Measurements from ENCODE around the gene TRIM23. TPM values are rescaled to one million over a fixed set of nuclear protein-coding genes. Genes with fewer than 3 reads are reported as not detected.

TRIM23 gene
- total and polyA plus RNA-seq, 2 of the 4 experiments (the other 2 are of a cell fraction): 3.7 to 28.9 TPM

- Histone ChIP-seq H2BK5ac (ENCODE audit: low read depth, low read length, poor library complexity, severe bottlenecking) (no peak overlapping the region), H3K4me3 (ENCODE audit: insufficient read depth, low read depth, low read length) (no peak overlapping the region), H2BK20ac (ENCODE audit: low read depth, low read length) (no peak overlapping the region), H3K9ac (ENCODE audit: low read depth, low read length) (no peak overlapping the region), H3K36me3 (ENCODE audit: control insufficient read depth, insufficient read depth, low read length) (peaks cover 14% of the 10 kb centered on the region), H4K20me1 (ENCODE audit: insufficient read depth, low read length) (no peaks in the 10 kb centered on the region), H3K14ac (replicated peaks; ENCODE audit: low read depth, low read length) (no peak overlapping the region), H4K5ac (ENCODE audit: low read depth, low read length) (no peak overlapping the region), H3K4ac (ENCODE audit: low read depth, low read length) (no peak overlapping the region), H3K27ac (ENCODE audit: insufficient read depth, low read length) (no peak overlapping the region), H4K8ac (ENCODE audit: low read depth in 2 of 2, low read length in 2 of 2) (no peak overlapping the region), H2AK5ac (ENCODE audit: low read depth, low read length) (no peak overlapping the region), H2AFZ (replicated peaks; ENCODE audit: low read length, poor library complexity) (no peak overlapping the region), H2AK9ac (replicated peaks; ENCODE audit: low read depth, low read length, poor library complexity) (no peak overlapping the region), H3K23ac (ENCODE audit: low read depth, low read length) (no peak overlapping the region), H3K4me2 (ENCODE audit: low read depth, low read length) (no peak overlapping the region), H3K4me1 (ENCODE audit: control insufficient read depth, insufficient read depth, low read length) (no peaks in the 10 kb centered on the region), H3K9me3 (ENCODE audit: control insufficient read depth, insufficient read depth, low read length) (no peaks in the 10 kb centered on the region), H3K18ac (ENCODE audit: low read depth, low read length) (no peak overlapping the region), H3K56ac (ENCODE audit: extremely low read depth, insufficient read depth, low read length) (no peak overlapping the region), H3K27me3 (ENCODE audit: control insufficient read depth, insufficient read depth, low read length) (no peaks in the 10 kb centered on the region), H2BK15ac (ENCODE audit: low read depth, low read length) (no peak overlapping the region), H4K91ac (ENCODE audit: insufficient read depth, low read depth, low read length) (no peak overlapping the region), H3K9me1 (ENCODE audit: insufficient read depth, low read length) (peaks cover 2% of the 10 kb centered on the region), H2BK120ac (ENCODE audit: low read depth, low read length) (no peak overlapping the region), H3K79me1 (ENCODE audit: low read depth in 1 of 2, low read length in 2 of 2) (peaks cover 15 to 28% of the 10 kb centered on the region in 2 experiments)
- ChIA-PET CTCF (no interaction called here), POLR2A (ENCODE audit: unreplicated experiment) (no interaction called here)
- intact Hi-C loops (cut with micrococcal nuclease): loop anchor here (10.0 kb wide), 1 partner anchor 762 kb away; no protein-coding TSS in a partner anchor
- in situ Hi-C loops (cut with MboI; ENCODE audit: low sequenced_read_pairs): no loop called here
- BruUV-seq (replicated peaks): no TSS peak
- dilution Hi-C loops (cut with HindIII; ENCODE audit: low sequenced_read_pairs, unreplicated experiment): no loop called here
- DNase-seq: peak; percentile 45
- TF ChIP-seq RFX5 (IDR thresholded peaks at IDR 0.05; ENCODE audit: low read depth, low read length) (no peak), POLR2A (IDR thresholded peaks at IDR 0.05; ENCODE audit: low read depth, low read length) (no peak), FOS (IDR thresholded peaks at IDR 0.05; ENCODE audit: low read depth, low read length) (no peak), CHD1 (IDR thresholded peaks at IDR 0.05; ENCODE audit: low read depth, low read length) (no peak), MAZ (IDR thresholded peaks at IDR 0.05; ENCODE audit: borderline replicate concordance, low read depth, low read length) (no peak), USF2 (IDR thresholded peaks at IDR 0.05; ENCODE audit: low read depth, low read length) (no peak), CEBPB (IDR thresholded peaks at IDR 0.05; ENCODE audit: low read depth, low read length) (no peak), MXI1 (IDR thresholded peaks at IDR 0.05; ENCODE audit: borderline replicate concordance, low read depth, low read length) (no peak), RCOR1 (IDR thresholded peaks at IDR 0.05; ENCODE audit: insufficient replicate concordance, low read length) (no peak), RAD21 (IDR thresholded peaks at IDR 0.05; ENCODE audit: low read length) (no peak), SMC3 (IDR thresholded peaks at IDR 0.05; ENCODE audit: low read depth, low read length) (no peak), ELK1 (IDR thresholded peaks at IDR 0.05; ENCODE audit: borderline replicate concordance, low read depth, low read length) (no peak), BHLHE40 (IDR thresholded peaks at IDR 0.05; ENCODE audit: low read depth, low read length) (no peak), MAFK (IDR thresholded peaks at IDR 0.05; ENCODE audit: low read depth, low read length) (no peak), CTCF (conservative IDR thresholded peaks at IDR 0.05; ENCODE audit: low read depth, low read length) (no peak), NFE2L2 (IDR thresholded peaks at IDR 0.05; ENCODE audit: low read depth, low read length) (no peak)
- peak; percentile 66 for ATAC-seq (ENCODE audit: low read depth)
Observed at GRCh38 chr5:65577141-65577540, 47.0 kb downstream of the TRIM23 start.

All from IMR-90 (cell line).